HG03558 (cell line): ENCODE results near the gene KRTAP10-12.
"Not testable (repeated sequence)": the region's sequence is repeated elsewhere in the genome, so short reads cannot be mapped to it uniquely, and the experiment has no call there.

Experiments
- ATAC-seq: cut with Tn5 transposase; IDR thresholded peaks from one replicate; pipeline ENCODE4 v1.9.1; 2021; ENCODE audit warnings: moderate number of reproducible peaks; ENCODE audit not compliant: unreplicated experiment; ENCODE audit errors: extremely low read depth

The KRTAP10-12 gene

DNA sequence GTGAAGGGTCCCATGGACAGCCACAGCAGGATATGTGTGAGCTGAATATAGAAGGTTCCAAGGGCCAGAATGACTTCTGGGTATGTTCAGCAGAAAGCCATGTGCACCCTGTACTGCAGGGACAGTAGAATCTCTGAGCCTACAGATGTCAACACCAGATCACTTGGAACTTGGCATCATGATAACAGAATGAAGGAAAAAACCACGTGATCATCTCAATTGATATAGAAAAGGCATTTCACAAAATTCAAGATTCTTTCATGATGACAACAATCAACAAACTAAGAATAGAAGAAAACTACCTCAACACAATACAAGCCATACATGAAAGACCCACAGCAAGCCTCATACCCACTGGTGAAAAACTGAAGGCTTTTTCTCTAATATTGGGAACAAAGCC, 29.4 kb upstream of the KRTAP10-12 start:
- no peak for ATAC-seq

DNA sequence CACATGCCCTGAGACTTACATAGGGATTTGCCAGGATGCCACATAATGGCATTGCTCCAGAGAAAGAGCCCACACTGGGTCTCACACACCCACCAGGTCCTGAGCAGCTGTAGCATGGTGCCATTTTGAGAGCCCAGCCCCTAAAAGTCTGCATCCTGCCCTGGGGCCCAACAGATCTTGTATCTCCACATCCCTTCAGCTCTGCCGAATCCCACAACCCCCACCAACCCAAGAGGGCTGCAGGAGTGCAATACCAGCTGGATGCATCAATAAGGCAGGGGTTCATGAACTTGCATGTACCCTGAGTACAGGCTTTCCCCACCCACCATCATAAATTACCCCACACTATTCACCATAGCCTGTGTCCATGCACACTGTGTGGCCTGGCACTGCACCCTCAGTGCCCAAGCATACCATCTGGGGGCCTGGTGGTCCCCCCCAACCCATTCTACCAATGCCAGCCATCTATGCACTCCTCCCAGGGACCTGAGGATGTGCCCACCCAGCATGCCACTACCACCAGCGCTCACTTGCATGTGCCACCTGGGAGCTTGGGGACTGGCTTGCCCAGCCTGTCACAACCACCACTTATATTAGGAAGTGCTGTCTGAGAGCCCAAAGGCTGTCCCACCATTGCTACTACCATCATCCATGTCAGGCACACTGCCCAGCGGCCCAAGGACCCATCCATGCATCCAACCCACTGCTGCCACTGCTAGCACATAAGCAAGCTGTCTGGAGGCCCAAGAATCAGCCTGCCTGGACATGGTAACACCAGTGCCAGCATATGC, 26.1 kb upstream of the KRTAP10-12 start:
- ATAC-seq, result no peak

DNA sequence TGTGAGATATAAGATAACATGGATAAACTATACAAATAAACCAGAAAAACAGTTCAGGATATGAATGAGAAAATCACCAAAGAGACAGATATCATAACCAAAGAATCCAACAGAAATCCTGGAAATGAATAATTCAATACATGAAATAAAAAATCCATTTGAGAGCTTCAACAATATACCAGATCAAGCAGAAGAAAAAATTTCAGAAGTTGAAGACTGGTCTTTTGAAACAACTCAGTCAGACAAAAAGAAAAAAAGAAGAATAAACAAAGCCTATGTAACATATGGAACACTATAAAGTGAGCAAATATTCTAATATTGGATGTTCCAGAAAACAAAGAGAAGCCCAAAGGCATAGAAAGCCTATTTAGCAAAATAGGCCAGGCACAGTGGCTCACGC, 25.1 kb upstream of the KRTAP10-12 start:
- ATAC-seq, result no peak

DNA sequence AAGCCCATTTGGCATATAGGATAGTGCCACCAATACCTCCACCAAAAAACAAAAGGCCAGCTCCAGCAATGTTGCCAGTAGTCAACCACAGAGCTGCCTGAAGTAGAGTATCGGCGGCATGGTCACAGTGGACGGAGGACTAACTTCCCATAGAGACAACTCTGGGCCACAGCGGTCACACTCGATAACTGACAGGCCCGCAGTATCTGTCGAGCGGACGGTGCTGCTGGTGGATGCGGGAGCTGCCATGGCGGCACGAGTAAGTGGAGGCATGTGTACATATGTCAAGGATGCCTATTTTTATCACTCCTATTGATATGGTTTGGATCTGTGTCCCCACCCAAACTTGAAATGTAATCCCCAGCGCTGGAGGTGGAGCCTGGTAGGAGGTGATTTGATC, 19.1 kb upstream of the KRTAP10-12 start:
- ATAC-seq, result no peak

DNA sequence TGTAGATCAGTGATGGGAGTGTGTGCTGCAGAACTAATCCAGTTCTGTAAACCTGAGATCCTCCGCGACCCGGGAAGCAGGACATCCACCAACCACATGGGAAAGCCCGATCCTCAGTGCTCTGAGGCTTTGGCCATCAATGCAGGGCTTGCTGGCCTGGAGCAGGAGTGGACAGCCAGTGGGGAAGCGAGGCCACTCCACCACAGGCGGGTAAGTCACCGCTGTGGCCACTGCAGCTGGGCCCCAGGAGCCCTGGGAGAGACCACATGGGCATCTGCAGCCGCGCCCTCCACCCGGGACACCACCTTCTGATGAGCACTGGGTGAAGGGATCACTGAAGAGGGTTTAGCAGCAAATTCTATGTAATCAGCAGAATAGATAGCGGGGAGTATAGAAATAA, 15.8 kb upstream of the KRTAP10-12 start:
- no peak for ATAC-seq

DNA sequence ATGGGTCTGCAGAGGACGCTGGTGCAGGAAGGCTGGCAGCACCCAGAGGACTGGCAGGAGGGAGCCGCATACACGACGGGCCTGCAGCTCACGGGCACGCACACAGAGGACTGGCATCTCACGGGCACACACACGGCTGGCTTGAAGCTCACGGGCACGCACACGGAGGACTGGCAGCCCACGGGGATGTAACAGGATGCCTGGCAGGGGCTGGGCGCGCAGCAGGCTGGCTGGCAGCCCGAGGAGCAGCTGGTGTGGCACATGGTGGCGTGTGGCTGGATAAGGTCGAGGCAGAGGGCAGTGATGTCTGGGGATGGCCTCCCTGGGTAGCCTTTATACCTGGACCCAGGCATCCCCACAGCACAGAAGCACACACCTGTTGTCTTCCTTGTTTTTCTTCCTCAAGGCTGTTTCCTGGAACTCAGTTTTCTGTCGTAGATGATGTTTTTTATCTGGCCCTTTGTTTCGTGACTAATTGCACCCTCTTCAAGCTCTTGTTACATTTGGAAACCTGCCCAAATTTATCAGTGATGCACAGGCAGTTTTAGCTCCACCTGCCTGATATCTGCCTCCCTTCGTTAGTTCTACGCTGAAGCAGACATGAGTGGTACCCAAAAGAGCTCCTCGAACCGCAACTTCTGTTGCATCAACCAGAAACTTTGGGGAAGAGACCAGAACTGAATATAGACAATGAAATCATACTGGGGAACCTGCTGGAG, 15.0 kb upstream of the KRTAP10-12 start, which contains the start of gene KRTAP12-1:
KRTAP12-1 (minus strand) TSS at position 303 of the 719 bp plus-strand sequence; CDS start at position 263, 40 bp downstream.
- ATAC-seq, result no peak

DNA sequence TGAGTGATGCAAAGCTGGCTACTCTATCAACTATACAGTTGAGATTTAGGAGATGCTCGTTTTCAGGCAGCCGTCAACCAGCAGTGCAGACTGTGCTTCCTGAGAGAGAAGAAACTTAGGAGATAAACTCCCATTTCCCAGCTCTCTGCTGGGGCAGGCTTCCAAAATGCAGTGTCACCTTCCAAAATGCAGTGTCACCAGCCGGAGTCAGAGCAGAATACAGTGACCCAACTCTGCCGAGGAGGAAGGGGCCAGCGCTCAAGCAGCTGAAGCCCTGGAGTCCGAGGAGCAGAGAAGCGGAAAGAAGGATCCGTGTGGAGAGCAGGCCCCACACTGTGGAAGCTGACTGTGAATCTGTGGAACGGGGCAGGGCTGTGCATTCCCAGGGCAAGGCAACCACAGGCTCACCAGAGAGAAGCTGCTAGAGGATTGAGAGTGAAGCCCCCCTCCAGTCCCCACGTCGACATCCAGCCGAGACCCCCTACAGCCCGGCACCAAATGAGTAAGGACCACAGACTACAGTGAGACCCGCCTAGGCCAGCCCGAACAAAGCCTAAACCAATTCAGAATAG, 14.3 kb upstream of the KRTAP10-12 start:
- no peak for ATAC-seq

DNA sequence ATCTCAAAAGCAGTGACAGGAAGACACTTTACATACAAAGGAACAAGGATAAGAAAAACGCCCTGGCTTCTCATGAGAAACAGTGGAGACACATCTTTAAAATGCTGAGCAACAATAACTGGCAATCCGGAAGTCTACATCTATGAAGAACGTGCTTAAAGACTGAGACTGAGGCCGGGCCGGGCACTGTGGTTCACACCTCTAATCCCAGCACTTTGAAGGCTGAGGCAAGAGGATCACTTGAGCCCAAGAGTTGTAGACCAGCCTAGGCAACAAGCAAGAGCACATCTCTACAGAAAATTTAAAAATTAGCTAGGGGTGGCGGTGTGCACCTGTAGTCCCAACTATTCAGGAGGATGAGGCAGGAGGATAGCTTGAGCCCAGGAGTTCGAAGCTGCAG, 12.9 kb upstream of the KRTAP10-12 start:
- no peak for ATAC-seq

DNA sequence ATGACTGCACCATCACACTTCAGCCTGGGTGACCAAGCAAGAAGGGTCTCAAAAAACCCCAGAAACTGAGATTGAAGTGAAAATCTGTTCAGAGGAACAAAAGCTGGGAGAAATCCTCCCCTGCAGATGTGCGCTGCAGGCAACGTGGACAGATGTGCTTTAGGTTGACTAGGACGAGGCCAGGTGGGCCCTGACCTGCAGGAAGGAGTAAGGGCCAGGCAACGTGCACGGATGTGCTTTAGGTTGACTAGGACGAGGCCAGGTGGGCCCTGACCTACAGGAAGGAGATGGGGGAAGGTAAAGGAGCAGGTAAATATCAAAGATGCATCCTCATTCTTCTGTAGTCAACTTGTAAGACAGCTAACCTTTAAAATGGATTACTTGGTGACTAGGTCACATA, 12.5 kb upstream of the KRTAP10-12 start:
- ATAC-seq, result no peak

DNA sequence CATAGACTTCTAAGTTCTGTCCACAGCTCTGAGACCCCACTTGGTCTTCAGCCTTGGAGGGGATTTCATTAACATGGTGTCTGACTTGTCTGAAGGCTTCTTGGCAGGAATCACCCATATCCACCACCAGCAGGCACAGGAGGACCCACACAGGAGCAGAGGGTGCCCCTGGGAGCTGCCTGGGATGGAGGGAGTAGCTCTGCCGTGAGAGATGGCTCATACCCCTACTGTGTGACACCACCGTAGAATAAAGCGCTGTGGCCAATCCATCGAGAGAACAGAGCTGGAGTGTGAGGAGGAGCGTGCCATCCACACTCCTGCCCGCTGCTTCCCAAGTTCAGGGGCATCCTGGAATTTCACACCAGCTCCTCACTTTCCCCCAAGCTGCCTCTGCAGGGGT, 11.9 kb upstream of the KRTAP10-12 start:
- not testable (repeated sequence) for ATAC-seq

DNA sequence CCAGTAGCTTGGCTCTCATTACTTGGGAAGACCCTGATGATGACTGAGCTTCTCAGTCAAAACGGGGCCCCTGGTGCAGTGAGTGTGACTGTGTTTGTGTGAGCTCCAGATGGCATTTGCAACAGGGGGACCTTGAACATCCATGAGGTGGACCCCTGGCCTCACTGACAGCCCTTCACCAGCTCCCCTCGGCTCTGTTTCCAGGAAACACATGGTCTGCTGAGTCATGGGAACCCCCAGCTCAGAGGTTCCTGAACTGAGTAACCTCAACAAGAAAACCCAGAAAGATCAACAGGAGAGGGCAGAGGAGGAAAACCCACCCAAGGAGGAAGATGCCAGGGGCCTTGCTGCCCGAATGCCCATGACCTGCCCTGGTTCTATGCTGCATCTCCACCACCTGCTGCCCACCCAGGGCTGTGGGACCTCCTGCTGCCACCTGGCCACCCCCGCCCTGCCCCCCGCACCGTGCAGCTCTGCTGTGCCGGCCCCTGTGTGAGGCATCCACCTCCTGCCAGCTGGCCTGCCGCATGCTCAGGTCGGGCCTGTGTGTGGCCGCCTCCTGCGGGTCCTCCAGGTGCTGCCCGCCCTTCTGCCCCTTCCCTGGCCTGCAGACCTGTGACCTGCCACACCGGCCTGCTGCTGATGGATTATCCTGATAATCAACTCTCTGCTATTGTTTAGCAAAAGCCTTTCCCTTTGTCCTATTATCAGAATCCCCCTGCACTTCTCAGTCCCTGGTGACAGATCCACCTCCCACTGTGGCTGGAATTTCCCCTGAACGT, 10.8 kb upstream of the KRTAP10-12 start:
- ATAC-seq, result no peak

DNA sequence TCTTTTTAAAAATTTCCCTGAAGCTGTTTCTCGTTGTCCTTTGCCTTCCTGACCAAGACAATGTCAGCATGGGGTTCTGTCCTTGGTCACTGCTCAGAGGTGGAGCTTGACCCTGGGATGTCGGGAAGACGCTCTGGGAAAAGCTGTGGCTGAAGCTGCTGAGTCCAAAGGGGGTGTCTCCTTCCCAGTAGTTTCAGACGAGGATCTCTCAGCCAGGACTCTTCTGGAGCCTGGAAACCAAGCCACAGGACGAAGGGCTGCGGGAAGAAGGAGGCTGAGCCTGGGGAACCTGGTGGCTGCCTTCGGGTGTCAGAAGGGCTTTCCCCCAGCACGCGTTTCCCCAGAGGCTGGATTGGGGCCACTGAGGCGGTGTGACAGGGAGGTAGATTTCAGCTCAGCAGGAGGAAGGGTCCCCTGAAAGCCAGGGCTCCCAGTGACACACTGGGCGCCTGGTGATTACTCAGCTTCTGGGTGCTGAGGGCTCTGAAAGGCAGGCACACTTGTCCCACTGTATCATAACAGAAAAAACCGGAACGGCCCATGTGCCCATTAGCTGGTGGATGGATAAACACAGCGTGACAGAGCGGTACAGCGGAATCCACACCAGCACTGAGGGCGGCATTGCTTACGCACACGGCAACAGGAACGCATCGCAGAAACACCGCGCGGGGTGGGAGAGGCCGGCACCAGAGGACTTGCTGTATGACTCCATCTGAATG, 10.0 kb upstream of the KRTAP10-12 start:
- no peak for ATAC-seq

DNA sequence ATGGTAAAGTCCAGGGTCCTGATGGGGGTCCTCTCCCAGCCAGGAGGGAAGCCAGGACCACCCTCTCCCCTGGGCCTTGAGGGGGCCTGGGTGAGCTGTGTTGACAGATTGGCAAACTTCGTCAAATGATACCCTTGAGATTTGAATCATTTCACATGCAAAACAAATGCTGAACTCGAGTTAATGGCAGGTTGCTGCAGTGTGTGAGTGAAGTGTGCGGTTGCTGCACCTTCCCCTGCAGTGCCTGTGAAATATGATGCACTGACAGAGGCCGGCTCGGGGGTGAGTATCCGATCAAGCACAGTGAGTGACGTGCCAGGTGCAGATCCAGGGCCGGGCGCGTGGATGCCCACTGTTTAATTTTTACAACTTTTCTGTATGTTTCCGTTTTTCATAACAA, 9.3 kb upstream of the KRTAP10-12 start:
- ATAC-seq, result no peak

DNA sequence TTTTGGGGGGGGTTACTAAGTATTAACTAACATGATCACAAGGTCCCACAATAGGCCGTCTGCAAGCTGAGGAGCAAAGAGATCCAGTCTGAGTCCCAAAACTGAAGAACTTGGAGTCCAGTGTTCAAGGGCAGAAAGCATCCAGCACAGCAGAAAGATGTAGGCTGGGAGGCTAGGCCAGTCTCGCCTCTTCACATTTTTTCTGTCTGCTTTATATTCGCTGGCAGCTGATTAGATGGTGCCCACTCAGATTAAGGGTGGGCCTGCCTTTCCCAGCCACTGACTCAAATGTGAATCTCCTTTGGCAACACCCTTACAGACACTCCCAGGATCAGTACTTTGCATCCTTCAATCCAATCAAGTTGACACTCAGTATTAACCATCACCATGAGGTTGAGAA, 7.2 kb upstream of the KRTAP10-12 start:
- not testable (repeated sequence) for ATAC-seq

DNA sequence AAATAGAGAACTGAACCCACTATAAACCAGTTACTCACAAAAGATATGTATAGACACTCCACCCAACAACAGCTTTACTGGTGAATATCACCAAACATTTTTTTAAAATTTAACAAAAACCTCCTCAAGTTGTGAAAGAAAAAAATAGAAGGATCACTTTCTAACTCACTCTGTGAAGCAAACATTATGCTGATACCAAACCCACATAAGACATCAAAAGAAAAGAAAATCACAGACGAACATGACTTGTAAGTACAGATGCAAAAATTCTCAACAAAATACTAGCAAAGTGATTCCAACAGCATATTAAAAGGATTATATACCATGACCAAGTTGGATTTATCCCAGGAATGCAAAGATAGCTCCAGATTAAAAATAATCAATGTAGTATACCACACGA, 5.3 kb upstream of the KRTAP10-12 start:
- ATAC-seq, result no peak

DNA sequence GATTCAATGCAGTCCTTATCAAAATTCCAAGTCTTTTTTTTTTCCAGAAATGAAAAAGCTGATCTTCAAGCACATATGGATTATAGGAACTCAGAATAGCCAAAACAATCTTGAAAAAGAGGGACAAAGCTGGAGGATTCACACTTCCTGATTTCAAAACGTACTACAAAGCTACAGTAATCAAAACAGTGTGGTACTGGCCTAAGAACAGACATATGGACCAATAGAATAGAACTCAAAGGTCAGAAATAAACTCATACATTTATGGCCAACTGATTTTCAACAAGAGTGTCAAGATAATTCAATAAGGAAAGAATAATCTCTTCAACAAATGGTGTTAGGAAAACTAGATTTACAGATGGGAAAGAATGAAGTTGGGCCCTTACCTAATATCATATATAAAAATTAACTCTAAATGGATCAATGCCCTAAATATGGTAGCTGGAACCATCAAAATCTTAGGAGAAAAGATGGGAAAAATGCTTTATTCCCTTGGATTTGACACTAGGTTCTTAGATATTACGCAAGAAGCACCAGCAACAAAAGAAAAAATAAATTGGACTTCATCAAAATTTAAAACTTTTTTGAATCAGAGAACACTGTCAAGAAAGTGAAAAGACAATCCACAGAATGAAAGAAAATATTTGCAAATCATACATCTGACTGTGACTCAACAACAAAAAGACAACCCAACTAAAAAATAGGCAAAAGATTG, 4.0 kb upstream of the KRTAP10-12 start:
- ATAC-seq, result no peak

DNA sequence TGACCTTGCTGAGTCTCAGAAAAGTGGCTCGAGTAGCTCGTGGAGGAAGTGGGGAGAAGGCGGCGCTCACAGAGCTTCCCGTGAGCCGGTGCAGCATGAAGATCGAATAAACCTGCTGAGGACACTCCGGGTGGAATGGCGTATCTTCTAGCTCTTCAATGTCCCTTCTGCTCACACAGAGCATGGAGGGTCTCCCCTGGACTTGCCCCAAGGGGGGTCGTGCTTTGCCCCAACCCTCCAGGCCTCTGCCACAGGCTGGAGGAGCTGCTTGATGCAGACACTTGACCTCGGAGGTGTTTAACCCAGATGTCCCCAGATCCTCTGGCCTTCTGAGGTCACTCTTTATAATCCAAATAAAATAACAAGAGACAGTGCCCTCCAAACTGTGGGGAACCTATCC, 2.2 kb upstream of the KRTAP10-12 start:
- no peak for ATAC-seq

DNA sequence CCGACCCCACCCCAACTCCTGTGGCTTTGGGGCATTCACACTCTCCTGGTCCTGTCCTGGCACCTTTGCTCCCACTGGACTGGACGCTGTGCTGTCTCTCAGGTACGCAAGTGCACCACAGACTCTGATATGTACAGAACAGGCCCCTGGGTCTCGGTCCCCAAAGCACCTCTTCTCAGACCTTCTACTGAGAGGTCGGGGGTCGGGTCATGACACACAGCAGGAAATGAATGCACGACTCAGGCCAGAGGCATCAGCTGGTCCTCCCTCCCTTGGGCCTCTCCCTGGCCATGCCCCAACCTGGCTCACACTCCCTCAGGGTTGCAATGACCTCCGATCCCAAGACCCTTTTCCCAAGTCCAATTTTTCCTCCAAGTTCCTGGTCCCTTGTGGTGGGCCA, 1.8 kb upstream of the KRTAP10-12 start:
- no peak for ATAC-seq

DNA sequence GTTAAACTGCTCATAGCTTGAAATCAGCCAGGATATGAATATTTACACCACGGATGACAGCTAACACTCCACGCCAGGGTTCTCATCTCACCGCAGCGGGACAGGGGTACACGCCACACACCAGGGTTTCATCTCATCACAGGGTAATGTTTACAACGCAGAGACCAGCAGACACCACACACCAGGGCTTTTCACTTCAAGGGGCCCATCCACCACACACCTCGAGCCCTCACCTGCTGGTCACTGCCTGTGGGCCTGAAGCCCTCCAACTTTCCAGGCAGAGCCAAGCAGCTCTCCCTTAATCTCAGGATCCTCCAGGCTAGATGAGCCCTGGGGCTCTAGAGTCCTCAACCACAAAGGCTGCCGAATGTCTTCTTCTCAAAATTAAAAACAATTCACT, 1.3 kb upstream of the KRTAP10-12 start:
- no peak for ATAC-seq
